Stimulated activated memory B cell treated with anti-CD40 and anti-IgM and Interleukin-4, amounts not matched to agents 10 μg/mL and 1 μg/mL and 100 μg/mL, for 72 hours (primary cell): ENCODE results near the gene GSTM5.
"Not testable (repeated sequence)": the region's sequence is repeated elsewhere in the genome, so short reads cannot be mapped to it uniquely, and the experiment has no call there.

Source experiments
- ATAC-seq: fragments of 150-1000 bp; cut with Tn5 transposase; 2 replicates; pipeline ENCODE4 v1.10.0; 2021
- H3K27ac Mint-ChIP-seq: one replicate; pipeline ENCODE4 v1.8.0; 2022; ENCODE audit warnings: mild to moderate bottlenecking, mixed read lengths
- H3K27me3 Mint-ChIP-seq: one replicate; pipeline ENCODE4 v1.8.0; 2022; ENCODE audit warnings: mixed read lengths
- H3K36me3 Mint-ChIP-seq: one replicate; pipeline ENCODE4 v1.8.0; 2022; ENCODE audit warnings: mixed read lengths
- H3K4me1 Mint-ChIP-seq: one replicate; pipeline ENCODE4 v1.8.0; 2022; ENCODE audit warnings: mixed read lengths
- H3K4me3 Mint-ChIP-seq: one replicate; pipeline ENCODE4 v1.8.0; 2022; ENCODE audit warnings: mild to moderate bottlenecking, moderate library complexity, mixed read lengths
- H3K9me3 Mint-ChIP-seq: one replicate; pipeline ENCODE4 v1.8.0; 2022; ENCODE audit warnings: mixed read lengths

GSTM5 gene

GRCh38 chr1:109687641-109688499 is 24.2 kb upstream of the GSTM5 start, which contains the start of gene GSTM1:
TSS of gene GSTM1 (plus strand) at chr1:109687817. CDS start at chr1:109687874, 57 bp downstream.
- ATAC-seq, result peak; percentile 98
- H3K4me3 Mint-ChIP-seq, result peak within 1 kb of the TSS; percentile 87
- no peaks in the 10 kb centered on the region for H3K27me3 Mint-ChIP-seq
- peak within 1 kb of the TSS; percentile 93 for H3K27ac Mint-ChIP-seq
- no peaks in the 10 kb centered on the region for H3K36me3 Mint-ChIP-seq
- peaks cover 6% of the 10 kb centered on the region for H3K4me1 Mint-ChIP-seq
- no peaks in the 10 kb centered on the region for H3K9me3 Mint-ChIP-seq

- H3K27ac Mint-ChIP-seq, result no peak overlapping the region
- H3K4me3 Mint-ChIP-seq, result no peak overlapping the region
- no peaks in the 10 kb centered on the region for H3K27me3 Mint-ChIP-seq
- no peak for ATAC-seq
- H3K4me1 Mint-ChIP-seq, result peaks cover 6% of the 10 kb centered on the region
- no peaks in the 10 kb centered on the region for H3K36me3 Mint-ChIP-seq
- no peaks in the 10 kb centered on the region for H3K9me3 Mint-ChIP-seq
These were observed 22.1 kb upstream of the GSTM5 start for GRCh38 chr1:109689844-109690405.

GRCh38 chr1:109691759-109692158 is 20.3 kb upstream of the GSTM5 start:
- ATAC-seq, result no peak
- Mint-ChIP-seq H3K36me3 (no peaks in the 10 kb centered on the region), H3K27me3 (no peaks in the 10 kb centered on the region), H3K4me1 (peaks cover 6% of the 10 kb centered on the region), H3K27ac (no peak overlapping the region), H3K4me3 (no peak overlapping the region), H3K9me3 (no peaks in the 10 kb centered on the region)

- not testable (repeated sequence) for ATAC-seq, H3K27me3 Mint-ChIP-seq
These were observed 17.7 kb upstream of the GSTM5 start for GRCh38 chr1:109694400-109694799.

GRCh38 chr1:109695138-109695537 is 16.9 kb upstream of the GSTM5 start:
- H3K27me3 Mint-ChIP-seq, H3K4me3 Mint-ChIP-seq, H3K27ac Mint-ChIP-seq, ATAC-seq, H3K9me3 Mint-ChIP-seq, H3K36me3 Mint-ChIP-seq, H3K4me1 Mint-ChIP-seq: not testable (repeated sequence)

More at GRCh38 chr1:109694400-109694799, 17.7 kb upstream of the GSTM5 start:
- not testable (repeated sequence) for H3K4me3 Mint-ChIP-seq, H3K36me3 Mint-ChIP-seq, H3K27ac Mint-ChIP-seq, H3K9me3 Mint-ChIP-seq, H3K4me1 Mint-ChIP-seq

GRCh38 chr1:109697066-109697465 is 15.0 kb upstream of the GSTM5 start:
- no peak for ATAC-seq
- Mint-ChIP-seq H3K4me1 (no peaks in the 10 kb centered on the region), H3K4me3 (no peak overlapping the region), H3K9me3 (no peaks in the 10 kb centered on the region), H3K36me3 (peaks cover 7% of the 10 kb centered on the region), H3K27me3 (no peaks in the 10 kb centered on the region), H3K27ac (no peak overlapping the region)

- not testable (repeated sequence) for H3K4me3 Mint-ChIP-seq, H3K4me1 Mint-ChIP-seq, H3K27me3 Mint-ChIP-seq, H3K9me3 Mint-ChIP-seq, ATAC-seq, H3K36me3 Mint-ChIP-seq, H3K27ac Mint-ChIP-seq
These were observed 14.2 kb upstream of the GSTM5 start for GRCh38 chr1:109697861-109698260.

- H3K27me3 Mint-ChIP-seq, H3K27ac Mint-ChIP-seq, H3K9me3 Mint-ChIP-seq, H3K4me1 Mint-ChIP-seq, H3K4me3 Mint-ChIP-seq, ATAC-seq: not testable (repeated sequence)
- peaks cover 29% of the 10 kb centered on the region for H3K36me3 Mint-ChIP-seq
These were observed 9.1 kb upstream of the GSTM5 start for GRCh38 chr1:109702940-109703339.

- H3K27me3 Mint-ChIP-seq, result no peaks in the 10 kb centered on the region
- no peak for ATAC-seq
- H3K4me3 Mint-ChIP-seq, result no peak overlapping the region
- H3K27ac Mint-ChIP-seq, result no peak overlapping the region
- no peaks in the 10 kb centered on the region for H3K4me1 Mint-ChIP-seq
- peaks cover 36% of the 10 kb centered on the region for H3K36me3 Mint-ChIP-seq
- peaks cover 10% of the 10 kb centered on the region for H3K9me3 Mint-ChIP-seq
These were observed 7.9 kb upstream of the GSTM5 start for GRCh38 chr1:109704173-109704572.

GRCh38 chr1:109705411-109705810 is 6.6 kb upstream of the GSTM5 start:
- Mint-ChIP-seq H3K27me3 (no peaks in the 10 kb centered on the region), H3K36me3 (peaks cover 41% of the 10 kb centered on the region), H3K9me3 (peaks cover 13% of the 10 kb centered on the region), H3K4me1 (no peaks in the 10 kb centered on the region), H3K27ac (no peak overlapping the region), H3K4me3 (no peak overlapping the region)
- ATAC-seq, result no peak

- not testable (repeated sequence) for H3K4me1 Mint-ChIP-seq, H3K4me3 Mint-ChIP-seq, H3K27ac Mint-ChIP-seq, ATAC-seq
- Mint-ChIP-seq H3K36me3 (peaks cover 35% of the 10 kb centered on the region), H3K9me3 (peaks cover 13% of the 10 kb centered on the region), H3K27me3 (peaks cover 25% of the 10 kb centered on the region)
These were observed 3.1 kb upstream of the GSTM5 start for GRCh38 chr1:109708949-109709348.

- not testable (repeated sequence) for ATAC-seq, H3K27ac Mint-ChIP-seq, H3K4me1 Mint-ChIP-seq, H3K9me3 Mint-ChIP-seq, H3K4me3 Mint-ChIP-seq
- H3K36me3 Mint-ChIP-seq, result peaks cover 27% of the 10 kb centered on the region
- peaks cover 33% of the 10 kb centered on the region for H3K27me3 Mint-ChIP-seq
These were observed 2.2 kb upstream of the GSTM5 start for GRCh38 chr1:109709822-109710221.

- peaks cover 48% of the 10 kb centered on the region for H3K27me3 Mint-ChIP-seq
- peaks cover 9% of the 10 kb centered on the region for H3K9me3 Mint-ChIP-seq
- no peak overlapping the region for H3K27ac Mint-ChIP-seq
- H3K4me1 Mint-ChIP-seq, result peaks cover 9% of the 10 kb centered on the region
- H3K4me3 Mint-ChIP-seq, result no peak overlapping the region
- ATAC-seq, result peak; percentile 20
- peaks cover 20% of the 10 kb centered on the region for H3K36me3 Mint-ChIP-seq
These were observed 342 bp downstream of the GSTM5 start for GRCh38 chr1:109712321-109712864.

GRCh38 chr1:109713636-109714035 is 1.6 kb downstream of the GSTM5 start:
- Mint-ChIP-seq H3K27me3 (peaks cover 61% of the 10 kb centered on the region), H3K4me1 (peaks cover 9% of the 10 kb centered on the region), H3K36me3 (peaks cover 11% of the 10 kb centered on the region), H3K9me3 (peaks cover 3% of the 10 kb centered on the region), H3K4me3 (no peak overlapping the region), H3K27ac (no peak overlapping the region)
- ATAC-seq, result no peak

GRCh38 chr1:109714661-109715372 is 2.8 kb downstream of the GSTM5 start:
- no peak overlapping the region for H3K27ac Mint-ChIP-seq
- H3K9me3 Mint-ChIP-seq, result no peaks in the 10 kb centered on the region
- peaks cover 17% of the 10 kb centered on the region for H3K4me1 Mint-ChIP-seq
- H3K36me3 Mint-ChIP-seq, result no peaks in the 10 kb centered on the region
- H3K4me3 Mint-ChIP-seq, result no peak overlapping the region
- peaks cover 61% of the 10 kb centered on the region for H3K27me3 Mint-ChIP-seq
- ATAC-seq, result no peak
